K562 (cell line): ENCODE data around the gene RAD21L1. TPM values are rescaled to one million over a fixed set of nuclear protein-coding genes. Genes with fewer than 3 reads are reported as not detected.

Source experiments
- ELF4 ChIP-seq: fragments of 450-650 bp; formaldehyde crosslinking; IDR thresholded peaks from 2 replicates; pipeline ENCODE4 v1.4.0; 2022; ENCODE audit warnings: missing genetic modification characterization
- ETV1 ChIP-seq: fragments of 450-650 bp; conservative IDR thresholded peaks from 2 replicates; pipeline ENCODE4 v1.6.1; 2016; ENCODE audit warnings: missing genetic modification characterization, control low read depth, low read depth, missing compliant biosample characterization
- FOXP4 ChIP-seq: sonication (generic); formaldehyde crosslinking; IDR thresholded peaks from 2 replicates; pipeline ENCODE4 v1.8.0; 2022; ENCODE audit warnings: mild to moderate bottlenecking, missing genetic modification reagents, borderline replicate concordance
- FUS ChIP-seq: fragments of 200-400 bp; formaldehyde crosslinking; optimal IDR thresholded peaks from 2 replicates; pipeline ENCODE3; 2017; ENCODE audit warnings: low read depth, low read length
- HDAC8 ChIP-seq: fragments of 450-650 bp; IDR thresholded peaks from 2 replicates; pipeline ENCODE4 v1.6.1; 2016; ENCODE audit warnings: mild to moderate bottlenecking, missing genetic modification characterization, moderate library complexity, missing compliant biosample characterization
- NBN ChIP-seq: fragments of 450-650 bp; IDR thresholded peaks from 2 replicates; pipeline ENCODE4 v1.6.1; 2016; ENCODE audit warnings: low read depth, mild to moderate bottlenecking
- PCBP2 ChIP-seq: fragments of 200-400 bp; formaldehyde crosslinking; IDR thresholded peaks from 2 replicates; pipeline ENCODE4 v1.6.1; 2018; ENCODE audit warnings: low read length, low read depth, mild to moderate bottlenecking, moderate library complexity; ENCODE audit not compliant: poor library complexity, severe bottlenecking
- PKNOX1 ChIP-seq: fragments of 450-650 bp; IDR thresholded peaks from 2 replicates; pipeline ENCODE4 v1.6.1; 2016
- REST ChIP-seq, 2 experiments: fragments of 450-650 bp; formaldehyde crosslinking in 1 of 2; IDR thresholded peaks; 2 replicates each; pipeline versions ENCODE4 v1.4.0 to v1.6.1; 2014 to 2020; ENCODE audit warnings: mild to moderate bottlenecking in 2 of 2, borderline replicate concordance in 1 of 2, low read depth in 1 of 2
- SMAD4 ChIP-seq: fragments of 250-450 bp; sonication (Bioruptor Pico); conservative IDR thresholded peaks from 2 replicates; pipeline ENCODE4 v1.8.0; 2021; ENCODE audit warnings: inconsistent platforms, mild to moderate bottlenecking, moderate library complexity
- SPI1 ChIP-seq: IDR thresholded peaks from 2 replicates; pipeline ENCODE4 v1.6.1; 2011; ENCODE audit warnings: low read depth, low read length, control low read depth, borderline replicate concordance
- TBL1XR1 ChIP-seq, 2 experiments: IDR thresholded peaks; 2 replicates each; pipeline ENCODE4 v1.6.1; 2012; ENCODE audit warnings: improper control_type of control experiment in 2 of 2, low read length in 2 of 2, mild to moderate bottlenecking in 1 of 2
- THRB ChIP-seq: fragments of 450-650 bp; formaldehyde crosslinking; conservative IDR thresholded peaks from 2 replicates; pipeline ENCODE4 v1.4.0; 2022; ENCODE audit warnings: mild to moderate bottlenecking, missing genetic modification characterization
- TRIM28 ChIP-seq: fragments of 450-650 bp; IDR thresholded peaks from 2 replicates; pipeline ENCODE4 v1.6.1; 2017
- ZNF212 ChIP-seq: fragments of 450-650 bp; formaldehyde crosslinking; IDR thresholded peaks from 2 replicates; pipeline ENCODE4 v1.4.0; 2020; ENCODE audit warnings: mild to moderate bottlenecking
- polyA plus RNA-seq, 8 experiments: library from polyadenylated mRNA; depleted of rRNA in 4 of 8; stranded (reverse) in 5 of 8; unstranded in 3 of 8; fragments of >200 nt; fragmentation: Nextera tagmentation in 2 of 8; fragmentation: Illumina TruSeq in 1 of 8; extraction: Ambion mirVana in 2 of 8; extraction: Trizol in 1 of 8; gene quantifications; 2 replicates each; pipeline versions ENCODE4 v1.2.1 to v1.2.3, GENCODE V29; 2011 to 2014; ENCODE audit warnings: inconsistent platforms in 1 of 8, missing spikeins in 1 of 8
- total RNA-seq, 7 experiments: library from RNA; depleted of rRNA in 6 of 7; stranded (reverse); fragments of >200 nt in 6 of 7; fragmentation: Illumina TruSeq in 2 of 7; extraction: Trizol in 2 of 7; gene quantifications; 2 replicates each; pipeline versions ENCODE4 v1.2.1 to v1.2.3, GENCODE V29; 2011 to 2021; ENCODE audit warnings: low replicate concordance in 1 of 7

The RAD21L1 gene
- total and polyA plus RNA-seq, 9 of the 15 experiments (the other 6 are each of a cell fraction or from before 2014, with no cell fraction given), result 0.17 to 1.7 (median 0.45) TPM; not detected in 1

GRCh38 chr20:1187605-1188171, 38.2 kb upstream of the RAD21L1 start (continued):
- peak; percentile 91 for TF ChIP-seq NBN
- peak; percentile 72 for TF ChIP-seq SMAD4 (CRISPR knock-in tag)
- no peak for TF ChIP-seq PKNOX1
- TF ChIP-seq TRIM28, result peak; percentile 99
- TF ChIP-seq SPI1, result peak; percentile 58; the same call in 1 of the 2 replicates
- no peak for TF ChIP-seq FUS
- no peak for TF ChIP-seq PCBP2
- TF ChIP-seq FOXP4 (CRISPR knock-in tag), result no peak
- peak; percentile 10; the same call in 1 of the 2 replicates for TF ChIP-seq REST (IDR thresholded peaks at IDR 0.05; ENCODE audit: borderline replicate concordance)
- no peak for TF ChIP-seq REST (CRISPR knock-in tag; IDR thresholded peaks at IDR 0.05; ENCODE audit: low read depth)
- peak in 1 of 2 experiments; percentile 75; a peak in 3 of 4 replicates for TF ChIP-seq TBL1XR1 (IDR thresholded peaks at IDR 0.05; ENCODE audit: low read length in 2 of 2)
- TF ChIP-seq ETV1 (tag), result no peak
- TF ChIP-seq HDAC8 (tag), result no peak
- peak; percentile 49; the same call in 1 of the 2 replicates for TF ChIP-seq ELF4 (CRISPR knock-in tag)
- TF ChIP-seq THRB (CRISPR knock-in tag), result no peak
- TF ChIP-seq ZNF212 (CRISPR knock-in tag), result no peak
